H54 (cell line): Measurements from ENCODE around the gene GRM8.

Experiments
- DNase-seq: peaks from one replicate; pipeline ENCODE4 v3.0.0; 2011; ENCODE audit warnings: low spot score, mixed read lengths; ENCODE audit not compliant: insufficient read length
- FAIRE-seq: peaks from 3 replicates; lab custom pipeline; 2011; peaks lifted over from hg19 to GRCh38; lab: Jason Lieb, UNC
- POLR2A ChIP-seq: IDR thresholded peaks from 2 replicates; pipeline ENCODE4 v1.6.1; 2011; ENCODE audit warnings: low read depth, mild to moderate bottlenecking, low read length

GRM8 gene

GRCh38 chr7:127066974-127067373 is 185.8 kb downstream of the GRM8 start:
- no peak for TF ChIP-seq POLR2A
- no peak for DNase-seq
- no peak for FAIRE-seq

- DNase-seq (no peak), FAIRE-seq (no peak)
These were observed 193.3 kb downstream of the GRM8 start for GRCh38 chr7:127059475-127059874.

GRCh38 chr7:127057918-127058317 is 194.8 kb downstream of the GRM8 start:
- DNase-seq = no peak
- no peak for FAIRE-seq
- TF ChIP-seq POLR2A = no peak

More at GRCh38 chr7:127059475-127059874, 193.3 kb downstream of the GRM8 start:
- TF ChIP-seq POLR2A = no peak

GRCh38 chr7:127056202-127056601 is 196.5 kb downstream of the GRM8 start:
- TF ChIP-seq POLR2A = no peak
- DNase-seq (no peak), FAIRE-seq (no peak)

- DNase-seq (no peak), FAIRE-seq (no peak)
- TF ChIP-seq POLR2A = no peak
These were observed 205.2 kb downstream of the GRM8 start for GRCh38 chr7:127047521-127047920.

GRCh38 chr7:127041689-127042452 is 210.9 kb downstream of the GRM8 start:
- DNase-seq (no peak), FAIRE-seq (no peak)
- TF ChIP-seq POLR2A = no peak

GRCh38 chr7:127040042-127040441 is 212.7 kb downstream of the GRM8 start:
- no peak for DNase-seq
- TF ChIP-seq POLR2A = no peak
- no peak for FAIRE-seq

- no peak for TF ChIP-seq POLR2A
- FAIRE-seq (no peak), DNase-seq (no peak)
These were observed 213.2 kb downstream of the GRM8 start for GRCh38 chr7:127039541-127039940.

- FAIRE-seq (no peak), DNase-seq (no peak)
- TF ChIP-seq POLR2A = no peak
These were observed 217.4 kb downstream of the GRM8 start for GRCh38 chr7:127035203-127035849.

- no peak for TF ChIP-seq POLR2A
- DNase-seq = no peak
- FAIRE-seq = no peak
These were observed 218.4 kb downstream of the GRM8 start for GRCh38 chr7:127034186-127034806.

- DNase-seq (no peak), FAIRE-seq (no peak)
- no peak for TF ChIP-seq POLR2A
These were observed 222.9 kb downstream of the GRM8 start for GRCh38 chr7:127029823-127030222.

GRCh38 chr7:127021857-127022256 is 230.9 kb downstream of the GRM8 start:
- DNase-seq (no peak), FAIRE-seq (no peak)
- TF ChIP-seq POLR2A = no peak

GRCh38 chr7:127021019-127021738 is 231.6 kb downstream of the GRM8 start:
- no peak for TF ChIP-seq POLR2A
- FAIRE-seq (no peak), DNase-seq (no peak)

- no peak for TF ChIP-seq POLR2A
- FAIRE-seq = no peak
- no peak for DNase-seq
These were observed 233.9 kb downstream of the GRM8 start for GRCh38 chr7:127018889-127019288.
